ENCODE results near the gene POMGNT2.

- no peak for TF ChIP-seq CTCF (optimal IDR thresholded peaks at IDR 0.05 in 1 of 3, IDR thresholded peaks at IDR 0.05 in 1 of 3, conservative IDR thresholded peaks at IDR 0.05 in 1 of 3; ENCODE audit: extremely low read depth in 1 of 3, insufficient read depth in 2 of 3, low read length in 3 of 3)
- no peak for TF ChIP-seq EZH2 (IDR thresholded peaks at IDR 0.05; ENCODE audit: low read length)
Observed at GRCh38 chr3:43095370-43095769, 10.5 kb downstream of the POMGNT2 start.
